A549 (cell line): Measurements from ENCODE around the gene OR1F1. TPM values are rescaled to one million over a fixed set of nuclear protein-coding genes. Genes with fewer than 3 reads are reported as not detected.

Experiments
- ATAC-seq, 2 experiments: fragments of 200-7000 bp in 1 of 2; fragments of >200 bp in 1 of 2; cut with Nextera tagmentation in 1 of 2; cut with Tn5 transposase in 1 of 2; 3 replicates each; pipeline versions ENCODE4 v1.8.0 to v1.9.1; 2018 to 2020; ENCODE audit warnings: mild to moderate bottlenecking in 1 of 2, moderate library complexity in 1 of 2
- CTCF ChIA-PET: fragments of 300-600 bp; sonication (Branson Sonifier 250); formaldehyde crosslinking; extraction: SDS; loops from one replicate; lab custom pipeline; 2021; ENCODE audit warnings: antibody characterized with exemption, inconsistent platforms; lab: Yijun Ruan, JAX
- POLR2A ChIA-PET: fragments of 350-600 bp; formaldehyde crosslinking; extraction: SDS; loops from one replicate; lab custom pipeline; 2021; ENCODE audit warnings: antibody characterized with exemption, inconsistent platforms; lab: Yijun Ruan, JAX
- DNase-seq, 2 experiments: peaks; one replicate each; pipeline versions ENCODE4 v3.0.0 to v3.0.0-alpha.2; 2011 to 2016; ENCODE audit warnings: low read depth in 1 of 2, low spot score in 1 of 2
- FAIRE-seq: peaks from 2 replicates; lab custom pipeline; 2011; peaks lifted over from hg19 to GRCh38; lab: Jason Lieb, UNC
- H3K27ac ChIP-seq, 2 experiments: fragments of >200 bp; sonication (Bioruptor Twin); formaldehyde crosslinking; 3 replicates each; pipeline ENCODE4 v1.5.1; 2016 to 2017
- H3K4me1 ChIP-seq: fragments of >200 bp; sonication (Bioruptor Twin); formaldehyde crosslinking; 3 replicates; pipeline ENCODE4 v1.6.1; 2016
- H3K4me2 ChIP-seq: fragments of >200 bp; sonication (Bioruptor Twin); formaldehyde crosslinking; 3 replicates; pipeline ENCODE4 v1.6.1; 2016
- H3K4me3 ChIP-seq: fragments of >200 bp; sonication (Bioruptor Twin); formaldehyde crosslinking; 3 replicates; pipeline ENCODE4 v1.5.1; 2016
- H3K9me3 ChIP-seq: fragments of >200 bp; sonication (Bioruptor Twin); formaldehyde crosslinking; 3 replicates; pipeline ENCODE4 v1.6.1; 2016
- ATOH8 ChIP-seq: fragments of 250-450 bp; sonication (Bioruptor Pico); IDR thresholded peaks from 2 replicates; pipeline ENCODE4 v1.5.0; 2020; ENCODE audit warnings: low read depth, mild to moderate bottlenecking, moderate library complexity
- BCL3 ChIP-seq: fragments of >200 bp; sonication (Bioruptor Twin); formaldehyde crosslinking; IDR thresholded peaks from 3 replicates; pipeline ENCODE4 v1.6.1; 2016
- BHLHE40 ChIP-seq: IDR thresholded peaks from 2 replicates; pipeline ENCODE4 v1.6.1; 2012; ENCODE audit warnings: low read depth, low read length, inconsistent platforms
- CHD2 ChIP-seq: fragments of 150-350 bp; IDR thresholded peaks from 2 replicates; pipeline ENCODE4 v1.6.1; 2014; ENCODE audit warnings: low read length; ENCODE audit not compliant: partially characterized antibody
- E2F6 ChIP-seq: IDR thresholded peaks from 2 replicates; pipeline ENCODE4 v1.6.1; 2012; ENCODE audit warnings: low read depth, borderline replicate concordance
- EHF ChIP-seq: fragments of 250-450 bp; sonication (Bioruptor Pico); IDR thresholded peaks from 2 replicates; pipeline ENCODE4 v1.5.0; 2020; ENCODE audit warnings: mild to moderate bottlenecking
- FOSB ChIP-seq: fragments of 250-450 bp; sonication (Bioruptor Pico); IDR thresholded peaks from 2 replicates; pipeline ENCODE4 v1.5.0; 2020; ENCODE audit warnings: mild to moderate bottlenecking, moderate library complexity
- JUN ChIP-seq, 2 experiments: fragments of >200 bp; sonication (Bioruptor Twin); formaldehyde crosslinking; IDR thresholded peaks; 2 replicates in 1 of 2; 3 replicates in 1 of 2; pipeline ENCODE4 v1.6.1; 2016 to 2017
- JUNB ChIP-seq: fragments of >200 bp; sonication (Bioruptor Twin); formaldehyde crosslinking; IDR thresholded peaks from 2 replicates; pipeline ENCODE4 v1.6.1; 2016
- KDM1A ChIP-seq: fragments of 200-600 bp; sonication (generic); IDR thresholded peaks from 2 replicates; pipeline ENCODE4 v1.6.1; 2016; ENCODE audit warnings: low read depth, mild to moderate bottlenecking
- KDM5A ChIP-seq: fragments of 200-600 bp; sonication (generic); IDR thresholded peaks from 2 replicates; pipeline ENCODE4 v1.6.1; 2016; ENCODE audit warnings: antibody characterized with exemption, mild to moderate bottlenecking
- MAX ChIP-seq: IDR thresholded peaks from 2 replicates; pipeline ENCODE4 v1.6.1; 2012
- PHF8 ChIP-seq: fragments of 200-600 bp; sonication (generic); IDR thresholded peaks from 2 replicates; pipeline ENCODE4 v1.6.1; 2016; ENCODE audit warnings: low read depth, mild to moderate bottlenecking, antibody characterized with exemption, moderate library complexity, borderline replicate concordance
- RARB ChIP-seq: fragments of 250-450 bp; sonication (Bioruptor Pico); IDR thresholded peaks from 2 replicates; pipeline ENCODE4 v1.8.0; 2021; ENCODE audit warnings: mild to moderate bottlenecking, moderate library complexity
- RFX5 ChIP-seq: fragments of 450-650 bp; IDR thresholded peaks from 2 replicates; pipeline ENCODE4 v1.7.1; 2014; ENCODE audit warnings: antibody characterized with exemption, mild to moderate bottlenecking, moderate library complexity
- SREBF2 ChIP-seq: fragments of 450-650 bp; IDR thresholded peaks from 2 replicates; pipeline ENCODE4 v1.6.1; 2014; ENCODE audit warnings: mild to moderate bottlenecking, moderate library complexity
- TP53 ChIP-seq: fragments of 250-450 bp; sonication (Bioruptor Pico); IDR thresholded peaks from 2 replicates; pipeline ENCODE4 v1.5.0; 2021; ENCODE audit warnings: mild to moderate bottlenecking, moderate library complexity
- USF2 ChIP-seq: fragments of 450-650 bp; IDR thresholded peaks from 2 replicates; pipeline ENCODE4 v1.6.1; 2014; ENCODE audit warnings: antibody characterized with exemption
- ZNF302 ChIP-seq: fragments of 250-450 bp; sonication (Bioruptor Pico); IDR thresholded peaks from 2 replicates; pipeline ENCODE4 v1.9.0; 2021; ENCODE audit warnings: inconsistent platforms, mild to moderate bottlenecking, moderate library complexity
- WGBS: methylation state at CpG from one replicate; pipeline ENCODE4 v1.1.6; 2017; ENCODE audit errors: missing lambda C conversion rate; 5-methylcytosine and 5-hydroxymethylcytosine counted together
- polyA plus RNA-seq, 4 experiments: library from polyadenylated mRNA; depleted of rRNA in 3 of 4; stranded (reverse); fragments of >200 nt; fragmentation: RNase III in 1 of 4; extraction: RNeasy Plus Mini Kit Qiagen cat#74134 plus additional on column Dnase treatment in 1 of 4; gene quantifications; 2 replicates in 3 of 4; 3 replicates in 1 of 4; pipeline ENCODE4 v1.2.3, GENCODE V29; 2011 to 2017
- TF ChIP-seq, protein P1 (sequence below): fragments of >200 bp; sonication (Bioruptor Twin); formaldehyde crosslinking; IDR thresholded peaks from 3 replicates; pipeline ENCODE4 v1.5.1; 2016
- TF ChIP-seq, protein P2 (sequence below): fragments of 200-600 bp; sonication (generic); IDR thresholded peaks from 2 replicates; pipeline ENCODE4 v1.6.1; 2016; ENCODE audit warnings: antibody characterized with exemption, mild to moderate bottlenecking, moderate library complexity

The OR1F1 gene
- polyA plus RNA-seq, 2 of the 4 experiments (the other 2 are of a cell fraction), result 0.31 to 1.3 TPM

- TF ChIP-seq PHF8 (peak; percentile 83), MAX (peak; percentile 78), USF2 (0 out of 2 replicates have a peak, but pooled peaks have one; percentile 4), E2F6 (peak; percentile 78; the same call in 1 of the 2 replicates), RFX5 (peak; percentile 63), KDM5A (peak; percentile 51; the same call in 1 of the 2 replicates)
Observed at GRCh38 chr16:3234857-3235561, 47.0 kb downstream of the OR1F1 start, which contains the start of gene ZNF200 (continued).

GRCh38 chr16:3235856-3236669 is 48.1 kb downstream of the OR1F1 start:
- ATAC-seq (no peak), FAIRE-seq (no peak), DNase-seq (peak in 1 of 2 experiments; percentile 51)
- H3K4me1 ChIP-seq, result peaks cover 7% of the 10 kb centered on the region; the same call in 2 of the 3 replicates
- ChIA-PET POLR2A (interaction anchor here (2.0 kb wide), 1 partner anchor 47 kb away, joined by 4 read pairs; the partner anchor contains the start of gene ZNF263), CTCF (interaction anchor here (0.5 to 2.0 kb wide), 2 partner anchors 10 to 177 kb away, joined by 4 read pairs; no protein-coding TSS in a partner anchor)
- WGBS, result 77% methylated on average over 28 of the region's 29 CpGs
- TF ChIP-seq, protein P1, sequence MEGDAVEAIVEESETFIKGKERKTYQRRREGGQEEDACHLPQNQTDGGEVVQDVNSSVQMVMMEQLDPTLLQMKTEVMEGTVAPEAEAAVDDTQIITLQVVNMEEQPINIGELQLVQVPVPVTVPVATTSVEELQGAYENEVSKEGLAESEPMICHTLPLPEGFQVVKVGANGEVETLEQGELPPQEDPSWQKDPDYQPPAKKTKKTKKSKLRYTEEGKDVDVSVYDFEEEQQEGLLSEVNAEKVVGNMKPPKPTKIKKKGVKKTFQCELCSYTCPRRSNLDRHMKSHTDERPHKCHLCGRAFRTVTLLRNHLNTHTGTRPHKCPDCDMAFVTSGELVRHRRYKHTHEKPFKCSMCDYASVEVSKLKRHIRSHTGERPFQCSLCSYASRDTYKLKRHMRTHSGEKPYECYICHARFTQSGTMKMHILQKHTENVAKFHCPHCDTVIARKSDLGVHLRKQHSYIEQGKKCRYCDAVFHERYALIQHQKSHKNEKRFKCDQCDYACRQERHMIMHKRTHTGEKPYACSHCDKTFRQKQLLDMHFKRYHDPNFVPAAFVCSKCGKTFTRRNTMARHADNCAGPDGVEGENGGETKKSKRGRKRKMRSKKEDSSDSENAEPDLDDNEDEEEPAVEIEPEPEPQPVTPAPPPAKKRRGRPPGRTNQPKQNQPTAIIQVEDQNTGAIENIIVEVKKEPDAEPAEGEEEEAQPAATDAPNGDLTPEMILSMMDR, result no peak
- TF ChIP-seq SREBF2, result no peak
- TF ChIP-seq RARB (CRISPR knock-in tag), result no peak
- TF ChIP-seq CHD2, result no peak
- TF ChIP-seq ATOH8 (CRISPR knock-in tag), result no peak
- no peak for TF ChIP-seq FOSB (CRISPR knock-in tag)
- TF ChIP-seq TP53, result no peak
- no peak for TF ChIP-seq ZNF302
- no peak for TF ChIP-seq BHLHE40
- TF ChIP-seq JUN (IDR thresholded peaks at IDR 0.05), result no peak
- no peak for TF ChIP-seq EHF (CRISPR knock-in tag)
- no peak; the same call in 1 of the 2 replicates for TF ChIP-seq KDM1A
- H3K27ac ChIP-seq, result no peak overlapping the region
- no peak overlapping the region for H3K4me2 ChIP-seq
- H3K4me3 ChIP-seq, result no peak overlapping the region
- peaks cover 32% of the 10 kb centered on the region for H3K9me3 ChIP-seq

- ChIA-PET CTCF (interaction anchor here (1.2 kb wide), 1 partner anchor 18 kb away, joined by 3 read pairs; no protein-coding TSS in a partner anchor), POLR2A (no interaction called here)
- no peak overlapping the region for H3K27ac ChIP-seq
- no peak overlapping the region for H3K4me2 ChIP-seq
- 60% methylated on average over 5 of the region's 5 CpGs for WGBS
- H3K9me3 ChIP-seq, result peaks cover 14% of the 10 kb centered on the region; the same call in 1 of the 3 replicates
- H3K4me3 ChIP-seq, result no peak overlapping the region
- ATAC-seq (no peak), DNase-seq (no peak), FAIRE-seq (no peak)
- H3K4me1 ChIP-seq, result no peaks in the 10 kb centered on the region
- no peak for TF ChIP-seq MAX
- TF ChIP-seq KDM1A, result no peak
- TF ChIP-seq JUNB, result no peak
- no peak for TF ChIP-seq BHLHE40
- TF ChIP-seq BCL3, result no peak
- TF ChIP-seq, protein P2, sequence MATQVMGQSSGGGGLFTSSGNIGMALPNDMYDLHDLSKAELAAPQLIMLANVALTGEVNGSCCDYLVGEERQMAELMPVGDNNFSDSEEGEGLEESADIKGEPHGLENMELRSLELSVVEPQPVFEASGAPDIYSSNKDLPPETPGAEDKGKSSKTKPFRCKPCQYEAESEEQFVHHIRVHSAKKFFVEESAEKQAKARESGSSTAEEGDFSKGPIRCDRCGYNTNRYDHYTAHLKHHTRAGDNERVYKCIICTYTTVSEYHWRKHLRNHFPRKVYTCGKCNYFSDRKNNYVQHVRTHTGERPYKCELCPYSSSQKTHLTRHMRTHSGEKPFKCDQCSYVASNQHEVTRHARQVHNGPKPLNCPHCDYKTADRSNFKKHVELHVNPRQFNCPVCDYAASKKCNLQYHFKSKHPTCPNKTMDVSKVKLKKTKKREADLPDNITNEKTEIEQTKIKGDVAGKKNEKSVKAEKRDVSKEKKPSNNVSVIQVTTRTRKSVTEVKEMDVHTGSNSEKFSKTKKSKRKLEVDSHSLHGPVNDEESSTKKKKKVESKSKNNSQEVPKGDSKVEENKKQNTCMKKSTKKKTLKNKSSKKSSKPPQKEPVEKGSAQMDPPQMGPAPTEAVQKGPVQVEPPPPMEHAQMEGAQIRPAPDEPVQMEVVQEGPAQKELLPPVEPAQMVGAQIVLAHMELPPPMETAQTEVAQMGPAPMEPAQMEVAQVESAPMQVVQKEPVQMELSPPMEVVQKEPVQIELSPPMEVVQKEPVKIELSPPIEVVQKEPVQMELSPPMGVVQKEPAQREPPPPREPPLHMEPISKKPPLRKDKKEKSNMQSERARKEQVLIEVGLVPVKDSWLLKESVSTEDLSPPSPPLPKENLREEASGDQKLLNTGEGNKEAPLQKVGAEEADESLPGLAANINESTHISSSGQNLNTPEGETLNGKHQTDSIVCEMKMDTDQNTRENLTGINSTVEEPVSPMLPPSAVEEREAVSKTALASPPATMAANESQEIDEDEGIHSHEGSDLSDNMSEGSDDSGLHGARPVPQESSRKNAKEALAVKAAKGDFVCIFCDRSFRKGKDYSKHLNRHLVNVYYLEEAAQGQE, result no peak
Observed at GRCh38 chr16:3241761-3242160, 53.8 kb downstream of the OR1F1 start.
